Stimulated activated CD4-positive, alpha-beta T cell treated with anti-CD3 and anti-CD28 coated beads, TNF-alpha, amount 100 ng/mL, for 24 hours (primary cell): Measurements from ENCODE around the gene MRPL10.

Experiments used
- DNase-seq, 3 experiments: peaks; one replicate each; pipeline ENCODE4 v3.0.0-alpha.2; 2020; ENCODE audit warnings: low read depth in 3 of 3

Gene MRPL10

DNA sequence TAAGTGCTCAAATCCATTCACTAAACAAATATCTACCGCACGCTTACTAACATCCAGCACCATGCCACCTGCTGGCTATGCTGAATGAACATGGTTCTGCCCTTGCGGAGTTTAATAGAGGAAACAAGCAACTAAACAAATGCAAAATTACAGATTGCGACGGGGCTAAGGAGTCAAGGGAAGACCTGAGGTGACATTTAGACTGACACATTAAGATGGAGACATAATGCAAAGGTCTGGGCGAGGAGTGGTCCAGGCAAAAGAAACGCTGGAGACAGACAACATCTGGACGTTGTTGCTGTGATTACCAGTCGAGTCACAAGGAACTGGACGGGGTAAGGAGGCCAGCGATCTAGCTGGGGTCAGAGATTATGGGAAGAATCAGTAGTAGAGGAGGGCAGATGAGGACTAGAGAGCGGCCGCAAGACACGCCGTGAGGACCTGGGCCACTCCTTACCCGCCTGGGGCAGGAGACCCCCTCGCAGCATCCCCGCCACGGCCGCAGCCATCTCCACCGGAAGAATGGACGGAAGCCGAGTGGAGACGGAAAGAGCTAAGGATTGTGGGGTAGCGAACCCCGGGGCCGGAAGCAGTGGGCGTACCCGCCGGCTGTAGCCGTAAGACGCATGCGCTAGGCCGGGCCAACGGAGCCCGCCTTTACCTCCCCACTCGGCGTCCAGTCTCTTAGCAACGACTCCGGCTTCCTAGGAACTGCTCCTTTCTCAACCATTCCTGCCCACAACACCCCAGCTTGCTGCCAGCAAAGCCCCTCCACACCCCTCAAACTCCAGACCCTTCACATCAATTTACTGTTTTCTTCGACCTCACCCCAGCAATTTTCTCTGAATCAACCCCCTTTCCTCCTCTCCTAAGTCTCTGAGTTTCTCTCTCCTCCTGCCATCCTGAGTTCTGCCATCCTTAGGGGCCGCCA, at the start of gene MRPL10, which contains the start of gene LRRC46:
Gene MRPL10, minus strand, starts transcription at position 539 of the 931 bp plus-strand sequence. Its CDS starts 30 bp downstream, at position 509.
Gene LRRC46, plus strand, starts transcription at position 668 of the 931 bp plus-strand sequence. CDS start 320 bp downstream, outside the sequence.
- peak; percentile 89 to 94 (median 90) for DNase-seq

DNA sequence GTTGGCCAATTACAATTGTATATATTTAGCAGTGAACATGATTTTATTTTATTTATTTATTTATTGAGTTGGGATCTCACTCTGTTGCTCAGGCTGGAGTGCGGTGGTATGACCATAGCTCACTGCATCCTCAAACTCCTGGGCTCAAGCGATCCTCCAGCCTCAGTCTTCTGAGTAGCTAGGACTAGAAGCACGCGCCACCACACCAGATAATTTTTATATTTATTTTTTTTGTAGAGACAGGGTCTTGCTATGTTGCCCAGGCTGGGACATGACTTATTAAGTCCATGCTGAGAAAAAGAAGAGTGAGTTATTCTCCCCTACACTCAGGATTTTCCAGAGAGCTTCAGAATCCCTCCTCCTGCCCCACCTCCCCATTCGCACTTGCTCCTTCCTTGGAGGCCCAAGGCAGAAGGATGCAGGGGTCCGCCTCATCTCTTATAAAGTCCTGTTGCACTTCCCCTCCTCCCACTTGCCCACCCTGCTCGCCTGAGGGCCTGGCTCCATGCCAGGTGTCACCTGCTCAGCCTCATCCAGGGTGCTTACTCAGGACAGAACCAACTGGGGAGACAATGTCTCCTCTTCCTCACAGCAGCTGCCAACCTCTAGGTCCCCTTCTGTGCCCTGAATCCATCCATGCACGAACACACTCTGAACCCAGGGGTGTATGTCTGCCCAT, 48.6 kb upstream of the MRPL10 start:
- no peak for DNase-seq

- no peak for DNase-seq
Measured at GRCh38 chr17:47879028-47879585, 47.8 kb upstream of the MRPL10 start.

GRCh38 chr17:47878203-47879027, 47.1 kb upstream of the MRPL10 start:
- no peak for DNase-seq

DNA sequence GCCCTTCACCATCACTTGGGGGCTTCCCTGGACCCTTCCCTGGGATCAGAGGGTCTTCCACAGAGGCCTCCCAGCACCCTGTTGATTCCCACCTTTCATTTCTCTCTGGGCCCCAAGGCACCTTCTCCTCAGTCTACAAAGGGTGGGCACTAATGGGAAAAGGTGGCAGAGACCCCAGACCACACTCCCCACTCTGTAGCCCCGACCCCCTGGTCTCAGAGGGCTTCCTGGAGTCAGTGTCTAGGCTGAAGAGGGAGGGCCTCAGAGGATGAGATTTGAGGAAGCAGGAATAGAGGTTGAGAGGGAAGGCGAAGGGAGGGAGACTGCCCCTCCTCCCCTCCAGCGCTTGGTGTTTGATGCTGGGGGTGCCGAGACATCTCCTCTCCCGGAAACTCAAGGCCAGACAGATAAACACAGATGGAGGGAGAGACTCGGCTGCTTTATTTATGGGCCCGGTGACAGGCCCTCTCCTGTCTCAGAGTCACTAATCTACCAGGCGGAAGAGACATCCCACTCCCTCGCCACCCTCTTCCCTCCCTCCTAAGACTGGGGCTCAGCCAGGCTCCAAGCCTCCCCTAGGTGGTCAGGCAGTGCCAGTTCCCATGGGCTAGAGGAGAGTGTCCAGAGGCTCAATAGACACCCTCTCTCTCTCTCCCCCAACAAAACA, 46.2 kb upstream of the MRPL10 start:
- DNase-seq = no peak

- no peak for DNase-seq
Measured at GRCh38 chr17:47875011-47875985, 44.0 kb upstream of the MRPL10 start.

DNA sequence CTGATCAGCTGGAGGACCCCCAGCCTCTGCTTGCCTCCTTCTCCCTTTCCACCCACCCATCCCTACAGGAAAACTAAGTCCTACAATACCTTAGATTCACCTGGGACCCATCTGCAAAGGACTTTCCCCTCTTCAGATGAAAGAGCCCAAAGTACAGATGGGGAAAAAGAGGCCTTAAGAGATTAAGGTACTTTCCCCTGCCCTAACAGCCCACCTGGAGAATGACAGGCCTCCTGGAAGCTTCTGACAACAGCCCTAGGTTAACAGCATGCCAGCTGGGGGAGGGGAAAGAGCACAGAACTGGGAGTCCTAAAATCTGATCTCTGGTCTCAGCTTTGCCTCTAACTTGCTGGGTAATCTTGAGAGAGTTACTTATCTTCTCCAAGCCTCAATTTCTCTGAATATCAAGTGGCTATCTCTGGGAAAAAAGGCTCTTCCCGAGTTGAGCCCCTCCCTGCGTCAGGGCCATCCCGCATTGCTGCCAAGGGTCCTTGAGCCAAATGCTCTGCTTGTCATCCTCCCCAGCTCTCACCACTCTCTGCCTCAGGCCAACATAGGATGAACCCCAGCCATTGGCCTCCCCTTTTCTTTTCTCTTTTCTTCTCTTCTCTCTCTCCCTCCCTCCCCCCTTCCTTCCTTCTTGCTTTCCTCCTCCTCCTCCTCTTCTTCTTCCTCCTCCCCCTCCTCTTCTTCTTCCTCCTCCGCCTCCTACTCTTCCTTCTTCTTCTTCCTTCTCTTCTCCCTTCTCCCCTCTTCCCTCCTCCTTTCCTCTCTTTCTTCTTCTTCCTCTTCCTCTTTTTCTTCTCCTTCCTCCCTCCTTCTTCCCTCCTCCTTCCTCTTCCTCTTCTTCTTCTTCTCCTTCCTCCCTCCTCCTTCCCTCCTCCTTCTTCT, 42.1 kb upstream of the MRPL10 start:
- DNase-seq = no peak

GRCh38 chr17:47872651-47873161, 41.4 kb upstream of the MRPL10 start:
- no peak for DNase-seq

DNA sequence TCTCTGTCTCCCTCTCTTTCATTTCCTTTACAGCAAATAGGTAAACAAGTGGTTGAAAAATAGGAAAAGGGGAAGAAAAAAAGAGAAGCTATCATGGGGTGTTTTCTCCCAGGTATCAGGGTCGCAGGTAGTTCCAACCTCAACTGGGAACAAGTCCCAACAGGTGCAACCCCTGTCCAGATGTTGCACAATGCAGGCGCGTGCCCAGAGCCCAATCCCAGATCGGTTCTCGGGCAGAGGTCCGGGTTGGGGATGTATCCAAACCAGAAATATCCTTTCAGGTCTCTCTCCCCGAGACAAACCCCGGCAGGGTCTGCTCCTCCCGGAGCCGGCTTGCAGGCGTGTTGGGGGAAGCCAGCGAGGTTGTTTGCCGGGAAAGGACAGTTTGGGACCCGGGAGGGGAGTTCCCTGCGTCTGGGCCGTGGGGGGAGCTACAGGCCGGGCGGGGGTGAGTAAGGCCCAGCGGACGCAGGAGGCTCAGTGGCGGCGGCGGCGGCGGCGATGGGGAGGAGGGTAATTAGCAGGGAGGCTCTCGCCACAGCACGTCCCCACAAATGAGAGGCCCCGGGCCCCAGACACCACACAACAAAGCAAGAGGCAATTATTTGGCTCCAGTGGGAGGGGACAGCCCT, 40.8 kb upstream of the MRPL10 start:
- no peak for DNase-seq

- DNase-seq = no peak
Measured at GRCh38 chr17:47871048-47871447, 39.7 kb upstream of the MRPL10 start.

- DNase-seq = no peak
Measured at GRCh38 chr17:47870056-47870455, 38.7 kb upstream of the MRPL10 start.

DNA sequence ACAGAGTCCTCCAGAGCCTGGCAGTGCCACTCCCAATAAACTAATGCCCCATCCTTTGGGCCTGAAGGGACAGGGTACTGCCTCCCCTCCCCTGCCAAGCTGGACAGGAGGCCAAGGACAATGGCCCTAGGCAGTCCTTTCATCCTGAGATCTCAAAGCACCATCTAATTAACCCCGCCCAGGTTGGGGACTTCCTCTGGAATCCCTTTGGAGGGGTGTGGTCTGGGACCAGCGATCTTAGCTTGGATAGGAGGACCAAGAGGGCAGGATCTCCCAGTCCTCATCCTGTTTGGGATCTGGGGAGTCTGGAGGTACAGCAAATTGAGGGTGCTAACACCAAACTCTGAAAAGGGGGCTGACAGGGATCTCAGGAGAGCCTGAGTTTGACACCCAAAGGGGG, 37.8 kb upstream of the MRPL10 start:
- DNase-seq = no peak

DNA sequence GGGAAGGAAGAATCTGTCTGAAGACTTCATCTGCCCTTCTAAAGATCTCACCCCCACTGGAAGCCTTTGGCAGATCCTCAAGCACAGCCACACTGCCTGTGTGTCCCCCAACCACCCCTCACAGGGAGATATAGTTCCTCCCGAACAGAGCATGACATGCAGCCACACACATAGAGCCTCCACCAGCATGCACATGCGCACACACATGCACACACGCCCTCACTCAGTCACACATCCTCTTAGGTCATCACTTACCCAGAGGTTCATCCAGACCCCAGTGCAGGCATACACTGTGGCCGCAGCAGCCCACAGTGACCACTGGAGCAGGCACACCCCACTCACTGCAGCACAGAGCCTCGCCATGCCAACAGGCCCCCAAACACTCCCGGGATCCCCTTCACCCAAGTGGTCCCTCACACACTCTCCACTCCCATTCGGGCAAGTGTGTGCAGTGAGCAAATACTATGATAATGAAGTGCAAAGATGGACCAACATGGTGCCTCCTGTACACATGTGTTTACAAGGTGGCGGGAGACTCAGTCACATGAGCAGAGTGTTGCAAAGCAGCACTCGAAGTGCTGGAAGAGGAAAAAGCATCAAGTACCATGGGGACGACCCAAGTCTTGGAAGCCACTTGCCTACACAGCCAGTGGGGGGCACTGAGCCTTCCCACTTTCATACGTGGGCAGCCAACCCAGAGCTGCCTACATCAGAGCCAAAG, 36.6 kb upstream of the MRPL10 start:
- DNase-seq = no peak

DNA sequence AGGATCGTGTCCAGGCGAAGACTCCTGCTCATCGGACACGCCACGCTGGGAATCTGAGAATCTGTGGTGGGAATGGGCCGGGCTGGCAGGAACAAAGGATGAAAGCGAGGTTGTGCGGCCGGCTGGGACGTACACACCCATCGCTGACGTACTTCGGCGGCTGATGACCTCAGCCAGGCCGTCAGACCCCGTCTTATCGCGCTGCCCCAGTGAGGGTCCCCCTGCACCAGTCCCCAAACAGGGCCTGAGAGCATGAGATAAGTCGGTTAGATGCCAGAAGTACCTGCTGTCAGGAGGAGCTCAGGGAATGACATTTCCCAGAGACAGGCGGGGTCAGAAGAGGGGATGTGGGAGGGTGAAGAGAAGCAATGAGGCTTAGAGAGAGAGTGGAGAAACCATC, 35.6 kb upstream of the MRPL10 start:
- no peak for DNase-seq

GRCh38 chr17:47864791-47865216, 33.5 kb upstream of the MRPL10 start:
- no peak for DNase-seq

DNA sequence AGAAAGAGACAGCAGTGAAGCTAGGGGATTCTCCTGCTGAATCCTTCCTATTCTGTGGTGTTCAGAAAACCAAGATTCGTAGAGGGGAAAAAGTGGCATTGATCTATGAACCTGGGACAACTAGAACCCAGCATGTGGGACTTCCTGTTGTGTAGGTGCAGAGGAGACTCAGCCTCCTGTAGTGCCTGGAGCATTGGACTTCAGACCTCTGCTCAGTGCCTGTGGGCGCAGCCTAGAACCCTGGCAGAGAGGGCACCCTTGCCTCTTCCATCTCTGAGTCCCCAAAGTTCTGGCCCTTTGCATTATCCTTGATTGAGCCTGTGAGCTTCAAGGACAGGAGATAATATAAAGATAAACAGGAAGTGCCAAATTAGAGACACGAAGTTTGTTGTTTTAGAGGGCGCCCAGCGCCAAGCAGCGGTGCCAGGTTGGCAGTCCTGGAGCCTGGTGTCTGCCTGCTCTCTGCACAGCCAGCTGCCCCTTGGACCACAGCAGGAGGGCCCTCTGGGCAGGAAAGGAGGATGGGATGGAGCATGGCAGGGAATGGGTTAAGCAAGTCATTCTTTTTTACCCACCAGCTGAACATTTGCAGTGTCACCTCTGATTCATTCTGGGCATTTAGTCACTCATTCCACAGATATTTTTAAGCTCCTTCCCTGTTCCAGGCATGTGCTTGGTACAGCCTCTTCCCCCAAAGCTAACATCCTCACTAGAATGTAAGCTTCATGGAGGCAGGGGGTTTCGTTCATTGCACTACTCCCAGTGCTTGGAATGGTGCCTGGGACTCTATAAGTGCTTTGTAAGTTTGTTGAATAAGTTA, 31.5 kb upstream of the MRPL10 start:
- no peak for DNase-seq

GRCh38 chr17:47860386-47860785, 29.0 kb upstream of the MRPL10 start:
- DNase-seq = no peak
